ENCODE measurements around the gene MCTP1. TPM values are rescaled to one million over a fixed set of nuclear protein-coding genes. Genes with fewer than 3 reads are reported as not detected.

The MCTP1 gene
- total RNA-seq, 1 experiment from 2014 or later, result 2.5 TPM

GRCh38 chr5:95069021-95069420, 215.9 kb downstream of the MCTP1 start:
- H3K18ac ChIP-seq (ENCODE audit: insufficient read length, low read depth, low read length), result no peak overlapping the region
- H2AFZ ChIP-seq (ENCODE audit: low read length), result no peak overlapping the region
- no peak overlapping the region for H2BK120ac ChIP-seq (ENCODE audit: low read depth, low read length, poor library complexity, severe bottlenecking)
- TF ChIP-seq, protein P1, sequence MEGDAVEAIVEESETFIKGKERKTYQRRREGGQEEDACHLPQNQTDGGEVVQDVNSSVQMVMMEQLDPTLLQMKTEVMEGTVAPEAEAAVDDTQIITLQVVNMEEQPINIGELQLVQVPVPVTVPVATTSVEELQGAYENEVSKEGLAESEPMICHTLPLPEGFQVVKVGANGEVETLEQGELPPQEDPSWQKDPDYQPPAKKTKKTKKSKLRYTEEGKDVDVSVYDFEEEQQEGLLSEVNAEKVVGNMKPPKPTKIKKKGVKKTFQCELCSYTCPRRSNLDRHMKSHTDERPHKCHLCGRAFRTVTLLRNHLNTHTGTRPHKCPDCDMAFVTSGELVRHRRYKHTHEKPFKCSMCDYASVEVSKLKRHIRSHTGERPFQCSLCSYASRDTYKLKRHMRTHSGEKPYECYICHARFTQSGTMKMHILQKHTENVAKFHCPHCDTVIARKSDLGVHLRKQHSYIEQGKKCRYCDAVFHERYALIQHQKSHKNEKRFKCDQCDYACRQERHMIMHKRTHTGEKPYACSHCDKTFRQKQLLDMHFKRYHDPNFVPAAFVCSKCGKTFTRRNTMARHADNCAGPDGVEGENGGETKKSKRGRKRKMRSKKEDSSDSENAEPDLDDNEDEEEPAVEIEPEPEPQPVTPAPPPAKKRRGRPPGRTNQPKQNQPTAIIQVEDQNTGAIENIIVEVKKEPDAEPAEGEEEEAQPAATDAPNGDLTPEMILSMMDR (conservative IDR thresholded peaks at IDR 0.05), result no peak
- H2BK15ac ChIP-seq (ENCODE audit: low read depth, low read length), result no peak overlapping the region
- no peaks in the 10 kb centered on the region for H4K20me1 ChIP-seq (ENCODE audit: control insufficient read depth, insufficient read depth, insufficient read length)
- H3K9ac ChIP-seq (ENCODE audit: extremely low read depth, insufficient read length, low read length), result no peak overlapping the region
- H4K8ac ChIP-seq (replicated peaks; ENCODE audit: insufficient read length, low read depth, low read length), result no peak overlapping the region
- no peak overlapping the region for H3T11ph ChIP-seq (ENCODE audit: low read length)
- no peak overlapping the region for H2BK20ac ChIP-seq (ENCODE audit: low read depth, low read length, poor library complexity, severe bottlenecking)
- no peaks in the 10 kb centered on the region for H3K36me3 Mint-ChIP-seq (ENCODE audit: insufficient read depth in 1 of 3, low read depth in 3 of 3)
- no peak overlapping the region for H2BK5ac ChIP-seq (ENCODE audit: insufficient read length, low read length)
- no peak overlapping the region for H3K56ac ChIP-seq (ENCODE audit: insufficient read length, low read depth, low read length)
- DNase-seq, result no peak
- H3K23me2 ChIP-seq (ENCODE audit: insufficient read length, low read depth, low read length, poor library complexity, severe bottlenecking), result no peaks in the 10 kb centered on the region
- no peaks in the 10 kb centered on the region for H3K9me3 ChIP-seq (ENCODE audit: control insufficient read depth, low read depth, low read length)
- no peak overlapping the region for H3K4ac ChIP-seq (ENCODE audit: low read depth, low read length)
- H4K91ac ChIP-seq (ENCODE audit: insufficient read length, low read depth, low read length), result no peak overlapping the region
- no CpG with 5 or more reads among the region's 2 CpGs for WGBS (ENCODE audit: extremely low coverage, insufficient read length, low lambda C conversion rate)
- no peak overlapping the region for H3K27ac Mint-ChIP-seq
- no peak overlapping the region for H4K5ac ChIP-seq (ENCODE audit: insufficient read length, low read depth, low read length)
- H3K4me3 Mint-ChIP-seq, result no peak overlapping the region
- peaks cover 4 to 6% of the 10 kb centered on the region in 2 experiments; a peak in 2 of 4 replicates for H3K4me1 Mint-ChIP-seq
- H3K27me3 Mint-ChIP-seq (ENCODE audit: low read depth), result no peaks in the 10 kb centered on the region
- no peak overlapping the region for H3K23ac ChIP-seq (ENCODE audit: insufficient read length, low read depth, low read length)
- no peaks in the 10 kb centered on the region for H3K79me2 ChIP-seq (ENCODE audit: insufficient read depth, low read length)
- no peak overlapping the region for H3K14ac ChIP-seq (ENCODE audit: insufficient read depth, low read length)
- no peak overlapping the region for H2BK12ac ChIP-seq (ENCODE audit: insufficient read length, low read depth, low read length)
- no peaks in the 10 kb centered on the region; the same call in 1 of the 2 replicates for H3K27me3 ChIP-seq (ENCODE audit: insufficient read depth, low read length)
- no peaks in the 10 kb centered on the region for H3K4me1 ChIP-seq (ENCODE audit: insufficient read depth, low read length)
- no peak overlapping the region for H3K4me2 ChIP-seq (ENCODE audit: insufficient read depth, insufficient read length, low read length)
- no peak overlapping the region for H2AK5ac ChIP-seq (ENCODE audit: insufficient read length, low read length)
- H3K79me1 ChIP-seq (ENCODE audit: insufficient read depth, low read depth, low read length, poor library complexity, severe bottlenecking), result no peaks in the 10 kb centered on the region
- no peaks in the 10 kb centered on the region for H3K9me3 Mint-ChIP-seq
- H3K27ac ChIP-seq (ENCODE audit: insufficient read length, low read depth, low read length), result no peak overlapping the region

Data from H9 (cell line).